SK-N-SH treated with all-trans-retinoic acid at 6 μM for 48 hours (cell line): ENCODE results near the gene GLRA1.

ENCODE experiments used
- ATAC-seq: fragments of 200-7000 bp; cut with Tn5 transposase; 3 replicates; pipeline ENCODE4 v1.9.1; 2020; ENCODE audit warnings: mild to moderate bottlenecking, moderate library complexity
- ARNTL ChIP-seq: fragments of 450-650 bp; formaldehyde crosslinking; IDR thresholded peaks from 2 replicates; pipeline ENCODE4 v1.5.0; 2020; ENCODE audit warnings: low read depth, mild to moderate bottlenecking, moderate library complexity, borderline replicate concordance
- BACH2 ChIP-seq: fragments of 250-450 bp; sonication (Bioruptor Pico); IDR thresholded peaks from 2 replicates; pipeline ENCODE4 v1.9.0; 2021; ENCODE audit warnings: mild to moderate bottlenecking, borderline replicate concordance
- CSDC2 ChIP-seq: fragments of 250-450 bp; sonication (Bioruptor Pico); IDR thresholded peaks from 2 replicates; pipeline ENCODE4 v1.5.0; 2020; ENCODE audit warnings: mild to moderate bottlenecking, moderate library complexity
- ESRRG ChIP-seq: fragments of 250-450 bp; sonication (Bioruptor Pico); IDR thresholded peaks from 2 replicates; pipeline ENCODE4 v1.6.1; 2021; ENCODE audit warnings: mild to moderate bottlenecking
- GLIS3 ChIP-seq: fragments of 250-450 bp; sonication (Bioruptor Pico); IDR thresholded peaks from 2 replicates; pipeline ENCODE4 v1.5.0; 2020; ENCODE audit warnings: mild to moderate bottlenecking, moderate library complexity
- ISL1 ChIP-seq: fragments of 250-450 bp; sonication (Bioruptor Pico); IDR thresholded peaks from 2 replicates; pipeline ENCODE4 v2.1.2; 2022; ENCODE audit warnings: mild to moderate bottlenecking, moderate library complexity
- PPARA ChIP-seq: fragments of 250-450 bp; sonication (Bioruptor Pico); IDR thresholded peaks from 2 replicates; pipeline ENCODE4 v1.5.0; 2020; ENCODE audit warnings: mild to moderate bottlenecking, borderline replicate concordance
- TCF4 ChIP-seq: fragments of 250-450 bp; sonication (Bioruptor Pico); IDR thresholded peaks from 2 replicates; pipeline ENCODE4 v1.8.0; 2021; ENCODE audit warnings: mild to moderate bottlenecking, moderate library complexity, borderline replicate concordance
- TOX ChIP-seq: fragments of 250-450 bp; sonication (Bioruptor Pico); IDR thresholded peaks from 2 replicates; pipeline ENCODE4 v1.8.0; 2021; ENCODE audit warnings: mild to moderate bottlenecking, moderate library complexity, borderline replicate concordance
- TSHZ2 ChIP-seq: fragments of 250-450 bp; sonication (Bioruptor Pico); IDR thresholded peaks from 2 replicates; pipeline ENCODE4 v1.5.0; 2020; ENCODE audit warnings: mild to moderate bottlenecking, moderate library complexity
- ZFP30 ChIP-seq: fragments of 450-650 bp; formaldehyde crosslinking; IDR thresholded peaks from 2 replicates; pipeline ENCODE4 v1.5.0; 2022; ENCODE audit warnings: mild to moderate bottlenecking, moderate library complexity
- ZNF70 ChIP-seq: fragments of 450-650 bp; formaldehyde crosslinking; IDR thresholded peaks from 2 replicates; pipeline ENCODE4 v1.5.0; 2020; ENCODE audit warnings: mild to moderate bottlenecking, moderate library complexity
- ZNF8 ChIP-seq: fragments of 450-650 bp; formaldehyde crosslinking; IDR thresholded peaks from 2 replicates; pipeline ENCODE4 v1.5.0; 2020; ENCODE audit warnings: mild to moderate bottlenecking, moderate library complexity
- TF ChIP-seq, protein P1 (sequence below): fragments of 250-450 bp; sonication (Bioruptor Pico); IDR thresholded peaks from 2 replicates; pipeline ENCODE4 v1.5.1; 2021; ENCODE audit warnings: mild to moderate bottlenecking, moderate library complexity
- TF ChIP-seq, protein P2 (sequence below): fragments of 250-450 bp; sonication (Bioruptor Pico); IDR thresholded peaks from 2 replicates; pipeline ENCODE4 v1.8.0; 2021; ENCODE audit warnings: low read depth, mild to moderate bottlenecking, moderate library complexity, borderline replicate concordance
- TF ChIP-seq, protein P3 (sequence below): fragments of 250-450 bp; sonication (Bioruptor Pico); IDR thresholded peaks from 2 replicates; pipeline ENCODE4 v1.8.0; 2020; ENCODE audit warnings: mild to moderate bottlenecking, moderate library complexity, borderline replicate concordance
- TF ChIP-seq, protein P4 (sequence below): fragments of 250-450 bp; sonication (Bioruptor Pico); IDR thresholded peaks from 2 replicates; pipeline ENCODE4 v1.5.1; 2020; ENCODE audit warnings: low read depth, mild to moderate bottlenecking, moderate library complexity

Gene GLRA1

DNA sequence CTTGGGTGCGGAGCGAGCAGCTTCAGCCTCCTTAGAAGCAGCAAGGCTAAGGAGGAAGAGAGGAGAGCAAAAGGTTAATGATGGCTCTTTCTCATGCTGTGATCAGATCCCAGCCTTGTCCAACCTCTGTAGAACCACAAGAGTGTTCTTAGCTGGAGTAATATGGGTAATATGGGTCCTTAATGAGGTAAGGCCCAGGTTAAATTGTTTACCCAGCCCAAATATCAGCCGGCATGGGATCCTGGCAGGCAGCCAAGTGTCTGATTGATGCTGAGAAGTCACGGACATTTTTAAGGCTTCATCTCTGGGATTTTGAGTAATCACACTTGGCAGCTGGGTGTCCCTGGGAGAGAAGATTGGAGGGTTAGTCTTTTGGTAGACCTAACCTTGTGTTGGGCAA, 32.3 kb downstream of the GLRA1 start:
- ATAC-seq = no peak
- no peak for TF ChIP-seq TSHZ2
- TF ChIP-seq, protein P1, sequence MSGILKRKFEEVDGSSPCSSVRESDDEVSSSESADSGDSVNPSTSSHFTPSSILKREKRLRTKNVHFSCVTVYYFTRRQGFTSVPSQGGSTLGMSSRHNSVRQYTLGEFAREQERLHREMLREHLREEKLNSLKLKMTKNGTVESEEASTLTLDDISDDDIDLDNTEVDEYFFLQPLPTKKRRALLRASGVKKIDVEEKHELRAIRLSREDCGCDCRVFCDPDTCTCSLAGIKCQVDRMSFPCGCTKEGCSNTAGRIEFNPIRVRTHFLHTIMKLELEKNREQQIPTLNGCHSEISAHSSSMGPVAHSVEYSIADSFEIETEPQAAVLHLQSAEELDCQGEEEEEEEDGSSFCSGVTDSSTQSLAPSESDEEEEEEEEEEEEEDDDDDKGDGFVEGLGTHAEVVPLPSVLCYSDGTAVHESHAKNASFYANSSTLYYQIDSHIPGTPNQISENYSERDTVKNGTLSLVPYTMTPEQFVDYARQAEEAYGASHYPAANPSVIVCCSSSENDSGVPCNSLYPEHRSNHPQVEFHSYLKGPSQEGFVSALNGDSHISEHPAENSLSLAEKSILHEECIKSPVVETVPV (CRISPR knock-in tag) = no peak
- TF ChIP-seq TCF4 (CRISPR knock-in tag) = no peak
- no peak for TF ChIP-seq PPARA
- TF ChIP-seq ZNF70 = no peak
- no peak for TF ChIP-seq ZNF8 (CRISPR knock-in tag)

GRCh38 chr5:151890299-151890698, 34.4 kb downstream of the GLRA1 start:
- ATAC-seq = no peak
- TF ChIP-seq, protein P1 (CRISPR knock-in tag) = no peak
- no peak for TF ChIP-seq ZFP30 (CRISPR knock-in tag)
- no peak for TF ChIP-seq GLIS3
- no peak for TF ChIP-seq ZNF8 (CRISPR knock-in tag)
- no peak for TF ChIP-seq TOX (CRISPR knock-in tag)
- TF ChIP-seq, protein P2, sequence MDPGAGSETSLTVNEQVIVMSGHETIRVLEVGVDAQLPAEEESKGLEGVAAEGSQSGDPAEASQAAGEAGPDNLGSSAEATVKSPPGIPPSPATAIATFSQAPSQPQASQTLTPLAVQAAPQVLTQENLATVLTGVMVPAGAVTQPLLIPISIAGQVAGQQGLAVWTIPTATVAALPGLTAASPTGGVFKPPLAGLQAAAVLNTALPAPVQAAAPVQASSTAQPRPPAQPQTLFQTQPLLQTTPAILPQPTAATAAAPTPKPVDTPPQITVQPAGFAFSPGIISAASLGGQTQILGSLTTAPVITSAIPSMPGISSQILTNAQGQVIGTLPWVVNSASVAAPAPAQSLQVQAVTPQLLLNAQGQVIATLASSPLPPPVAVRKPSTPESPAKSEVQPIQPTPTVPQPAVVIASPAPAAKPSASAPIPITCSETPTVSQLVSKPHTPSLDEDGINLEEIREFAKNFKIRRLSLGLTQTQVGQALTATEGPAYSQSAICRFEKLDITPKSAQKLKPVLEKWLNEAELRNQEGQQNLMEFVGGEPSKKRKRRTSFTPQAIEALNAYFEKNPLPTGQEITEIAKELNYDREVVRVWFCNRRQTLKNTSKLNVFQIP (CRISPR knock-in tag) = no peak
- TF ChIP-seq CSDC2 (CRISPR knock-in tag) = no peak
- no peak for TF ChIP-seq TSHZ2
- no peak for TF ChIP-seq BACH2
- TF ChIP-seq, protein P3, sequence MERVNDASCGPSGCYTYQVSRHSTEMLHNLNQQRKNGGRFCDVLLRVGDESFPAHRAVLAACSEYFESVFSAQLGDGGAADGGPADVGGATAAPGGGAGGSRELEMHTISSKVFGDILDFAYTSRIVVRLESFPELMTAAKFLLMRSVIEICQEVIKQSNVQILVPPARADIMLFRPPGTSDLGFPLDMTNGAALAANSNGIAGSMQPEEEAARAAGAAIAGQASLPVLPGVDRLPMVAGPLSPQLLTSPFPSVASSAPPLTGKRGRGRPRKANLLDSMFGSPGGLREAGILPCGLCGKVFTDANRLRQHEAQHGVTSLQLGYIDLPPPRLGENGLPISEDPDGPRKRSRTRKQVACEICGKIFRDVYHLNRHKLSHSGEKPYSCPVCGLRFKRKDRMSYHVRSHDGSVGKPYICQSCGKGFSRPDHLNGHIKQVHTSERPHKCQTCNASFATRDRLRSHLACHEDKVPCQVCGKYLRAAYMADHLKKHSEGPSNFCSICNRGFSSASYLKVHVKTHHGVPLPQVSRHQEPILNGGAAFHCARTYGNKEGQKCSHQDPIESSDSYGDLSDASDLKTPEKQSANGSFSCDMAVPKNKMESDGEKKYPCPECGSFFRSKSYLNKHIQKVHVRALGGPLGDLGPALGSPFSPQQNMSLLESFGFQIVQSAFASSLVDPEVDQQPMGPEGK = no peak
- no peak for TF ChIP-seq ESRRG (CRISPR knock-in tag)
- no peak for TF ChIP-seq ARNTL
- TF ChIP-seq, protein P4, sequence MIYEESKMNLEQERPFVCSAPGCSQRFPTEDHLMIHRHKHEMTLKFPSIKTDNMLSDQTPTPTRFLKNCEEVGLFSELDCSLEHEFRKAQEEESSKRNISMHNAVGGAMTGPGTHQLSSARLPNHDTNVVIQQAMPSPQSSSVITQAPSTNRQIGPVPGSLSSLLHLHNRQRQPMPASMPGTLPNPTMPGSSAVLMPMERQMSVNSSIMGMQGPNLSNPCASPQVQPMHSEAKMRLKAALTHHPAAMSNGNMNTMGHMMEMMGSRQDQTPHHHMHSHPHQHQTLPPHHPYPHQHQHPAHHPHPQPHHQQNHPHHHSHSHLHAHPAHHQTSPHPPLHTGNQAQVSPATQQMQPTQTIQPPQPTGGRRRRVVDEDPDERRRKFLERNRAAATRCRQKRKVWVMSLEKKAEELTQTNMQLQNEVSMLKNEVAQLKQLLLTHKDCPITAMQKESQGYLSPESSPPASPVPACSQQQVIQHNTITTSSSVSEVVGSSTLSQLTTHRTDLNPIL (CRISPR knock-in tag) = no peak
- TF ChIP-seq ISL1 (CRISPR knock-in tag) = no peak
- TF ChIP-seq ZNF70 = no peak
